Embryonic facial prominence (tissue), 1 donor: Measurements from ENCODE around the gene NDFIP2.
"Not testable (repeated sequence)": the region's sequence is repeated elsewhere in the genome, so short reads cannot be mapped to it uniquely, and the experiment has no call there.

ENCODE experiments used
- DNase-seq: peaks from one replicate; pipeline ENCODE4 v3.0.0-alpha.2; 2016; ENCODE audit errors: extremely low spot score

The NDFIP2 gene

DNA sequence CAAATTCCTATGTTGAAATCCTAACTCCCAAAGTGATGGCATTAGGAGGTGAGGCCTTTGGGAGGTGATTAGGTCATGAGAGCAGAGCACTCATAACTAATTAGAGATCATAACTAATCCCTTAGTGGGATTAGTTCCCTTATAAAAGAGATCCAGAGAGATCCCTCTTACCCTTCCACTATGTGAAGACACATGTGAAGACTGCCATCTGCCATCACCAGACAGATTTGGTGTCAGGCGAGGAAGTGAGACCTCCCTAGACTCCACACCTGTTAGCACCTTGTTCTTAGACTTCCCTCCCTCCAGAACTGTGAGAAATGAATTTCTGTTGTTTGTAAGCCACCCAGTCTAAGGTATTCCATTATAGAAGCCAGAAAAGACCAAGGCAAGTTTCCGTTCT lies 112.2 kb downstream of the NDFIP2 start:
- no peak for DNase-seq

DNA sequence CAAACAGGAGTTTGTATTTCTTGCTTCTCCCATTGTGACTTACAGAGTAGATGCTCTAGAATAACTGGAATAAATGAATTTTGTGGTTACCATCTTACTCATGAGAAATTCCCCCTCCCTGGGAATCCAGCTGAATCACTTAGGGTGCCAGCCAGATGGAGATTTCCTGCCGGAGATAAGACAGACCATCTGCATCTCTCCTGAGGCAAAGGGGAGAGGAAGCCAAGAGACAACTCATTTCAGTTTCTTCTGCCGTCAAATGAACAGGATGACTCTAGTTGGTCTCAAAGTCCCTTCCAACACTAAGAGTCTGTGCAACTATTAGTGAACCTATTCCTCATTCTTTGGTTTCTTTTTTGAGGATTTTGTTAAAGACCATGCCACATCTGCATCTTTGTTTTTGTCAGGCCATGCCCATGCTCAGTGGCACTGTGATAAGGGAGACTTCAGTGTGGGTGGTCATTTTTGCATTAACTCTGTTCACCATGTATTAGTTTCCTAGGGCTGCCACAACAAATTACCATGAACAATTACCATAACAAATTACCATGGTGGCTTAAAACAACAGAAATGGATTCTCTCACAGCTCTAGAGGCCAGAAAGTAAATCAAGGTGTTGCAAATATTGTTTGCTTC lies 112.8 kb downstream of the NDFIP2 start:
- no peak for DNase-seq

DNA sequence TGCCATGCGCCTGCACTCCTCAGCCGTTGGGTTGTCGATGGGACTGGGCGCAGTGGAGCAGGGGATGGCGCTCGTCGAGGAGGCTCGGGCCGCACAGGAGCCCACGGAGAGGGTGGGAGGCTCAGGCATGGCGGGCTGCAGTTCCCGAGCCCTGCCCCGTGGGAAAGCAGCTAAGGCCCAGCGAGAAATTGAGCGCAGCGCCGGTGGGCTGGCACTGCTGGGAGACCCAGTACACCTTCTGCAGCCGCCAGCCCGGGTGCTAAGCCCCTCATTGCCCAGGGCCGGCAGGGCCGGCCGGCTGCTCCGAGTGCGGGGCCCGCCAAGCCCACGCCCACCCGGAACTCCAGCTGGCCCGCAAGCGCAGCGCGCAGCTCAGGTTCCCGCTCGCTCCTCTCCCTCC lies 119.2 kb downstream of the NDFIP2 start:
- DNase-seq, result not testable (repeated sequence)

DNA sequence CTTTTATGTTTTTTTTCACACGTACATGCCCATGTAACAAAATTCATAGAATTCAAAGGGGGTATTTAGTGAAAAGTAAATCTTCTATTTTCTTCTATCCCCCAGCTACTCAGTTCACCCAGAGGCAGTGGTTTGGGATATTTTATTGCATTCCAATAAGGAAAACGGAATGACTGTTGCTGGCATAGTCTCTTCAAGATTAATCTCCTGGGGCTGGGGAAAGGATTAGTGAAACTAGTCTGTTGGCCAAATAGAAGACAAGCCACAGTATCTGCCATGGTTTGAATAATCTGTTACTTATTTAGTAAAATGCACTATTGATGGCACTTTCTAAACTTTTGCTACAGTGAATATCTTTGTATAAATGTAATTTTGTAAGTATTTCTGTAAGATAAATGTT lies 122.0 kb downstream of the NDFIP2 start:
- no peak for DNase-seq

DNA sequence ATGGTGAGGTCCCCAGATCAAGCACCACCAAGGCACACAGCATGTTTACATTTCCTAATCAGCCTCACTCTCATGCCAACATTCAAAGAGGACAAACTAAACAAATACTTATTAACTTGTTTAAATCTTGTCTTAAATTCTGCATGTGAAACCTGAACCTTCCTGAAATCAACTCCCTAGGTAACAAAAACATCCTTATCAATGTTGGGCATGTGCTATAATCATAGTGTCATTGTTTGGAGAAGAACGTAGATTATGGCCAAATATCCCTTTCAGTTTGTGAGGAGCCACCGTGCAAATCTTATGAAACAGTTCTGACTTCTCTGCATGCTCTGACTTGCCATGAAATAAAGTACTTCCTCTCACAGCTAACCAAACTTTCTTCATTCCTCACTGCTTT lies 123.8 kb downstream of the NDFIP2 start:
- DNase-seq, result no peak
